Measurements from ENCODE around the gene IFNE. TPM values are rescaled to one million over a fixed set of nuclear protein-coding genes. Genes with fewer than 3 reads are reported as not detected.

IFNE gene
- total and polyA plus RNA-seq, 2 donors (not counting 3 experiments of a cell fraction or from before 2014, with no cell fraction given), result 0.22 to 1.4 TPM

DNA sequence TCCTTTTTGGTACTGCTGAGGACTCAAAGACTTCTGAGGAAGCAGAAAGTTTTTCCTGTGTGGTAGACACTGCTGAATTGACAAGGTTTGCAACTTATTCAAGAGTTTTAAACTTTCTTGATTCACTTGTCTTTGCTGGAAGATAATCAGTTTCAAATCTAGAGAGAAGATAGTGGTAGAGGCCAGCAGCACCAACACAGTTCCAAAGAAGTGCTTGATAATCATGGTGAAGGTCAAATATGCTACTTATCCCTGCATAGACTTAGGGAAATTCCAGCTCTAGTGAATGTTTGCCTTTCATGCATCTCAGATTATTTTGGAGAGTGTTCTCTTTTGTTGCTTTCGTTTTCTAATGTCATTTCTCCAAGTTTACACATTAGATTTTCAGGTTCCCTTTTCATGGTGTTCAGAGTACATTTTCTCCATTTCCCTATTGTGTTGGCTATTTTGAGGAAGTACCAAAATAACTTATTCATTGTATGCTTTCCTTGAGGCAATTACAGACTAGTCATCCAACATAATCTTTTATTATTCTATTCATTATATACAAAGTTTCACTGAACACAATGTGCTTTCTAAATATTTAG, 550 bp downstream of the IFNE start:
- dilution Hi-C loops (cut with MboI; ENCODE audit: extremely low pct_ligation_motif_present, low sequenced_read_pairs) (no loop called here), intact Hi-C loops (cut with micrococcal nuclease) (no loop called here)
- ChIA-PET CTCF (interaction anchor here (1.3 kb wide), 1 partner anchor 16 kb away, joined by 3 read pairs; no protein-coding TSS in a partner anchor), POLR2A (no interaction called here)
- DNase-seq (ENCODE audit: low read depth, low spot score) (peak; percentile 20), FAIRE-seq (no peak)
- no peaks in the 10 kb centered on the region for H3K9me3 ChIP-seq (replicated peaks; ENCODE audit: control insufficient read depth, insufficient read depth, low read length)
- H3K79me2 ChIP-seq (ENCODE audit: control insufficient read depth, insufficient read depth, low read length), result no peaks in the 10 kb centered on the region
- H3K27me3 ChIP-seq (ENCODE audit: control insufficient read depth in 2 of 2, insufficient read depth in 2 of 2, low read length in 2 of 2), result no peaks in the 10 kb centered on the region
- H3K4me2 ChIP-seq (ENCODE audit: insufficient read depth, low read length), result no peak overlapping the region
- H4K20me1 ChIP-seq (replicated peaks; ENCODE audit: control insufficient read depth, extremely low read depth, insufficient read depth, low read length), result no peaks in the 10 kb centered on the region
- H3K4me3 ChIP-seq (replicated peaks in 1 of 3; ENCODE audit: insufficient read depth in 1 of 3, low read depth in 1 of 3, low read length in 3 of 3), result no peak overlapping the region
- TF ChIP-seq POLR2AphosphoS5 (IDR thresholded peaks at IDR 0.05; ENCODE audit: insufficient read depth, low read depth, low read length), result no peak
- TF ChIP-seq, protein P1, sequence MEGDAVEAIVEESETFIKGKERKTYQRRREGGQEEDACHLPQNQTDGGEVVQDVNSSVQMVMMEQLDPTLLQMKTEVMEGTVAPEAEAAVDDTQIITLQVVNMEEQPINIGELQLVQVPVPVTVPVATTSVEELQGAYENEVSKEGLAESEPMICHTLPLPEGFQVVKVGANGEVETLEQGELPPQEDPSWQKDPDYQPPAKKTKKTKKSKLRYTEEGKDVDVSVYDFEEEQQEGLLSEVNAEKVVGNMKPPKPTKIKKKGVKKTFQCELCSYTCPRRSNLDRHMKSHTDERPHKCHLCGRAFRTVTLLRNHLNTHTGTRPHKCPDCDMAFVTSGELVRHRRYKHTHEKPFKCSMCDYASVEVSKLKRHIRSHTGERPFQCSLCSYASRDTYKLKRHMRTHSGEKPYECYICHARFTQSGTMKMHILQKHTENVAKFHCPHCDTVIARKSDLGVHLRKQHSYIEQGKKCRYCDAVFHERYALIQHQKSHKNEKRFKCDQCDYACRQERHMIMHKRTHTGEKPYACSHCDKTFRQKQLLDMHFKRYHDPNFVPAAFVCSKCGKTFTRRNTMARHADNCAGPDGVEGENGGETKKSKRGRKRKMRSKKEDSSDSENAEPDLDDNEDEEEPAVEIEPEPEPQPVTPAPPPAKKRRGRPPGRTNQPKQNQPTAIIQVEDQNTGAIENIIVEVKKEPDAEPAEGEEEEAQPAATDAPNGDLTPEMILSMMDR (IDR thresholded peaks at IDR 0.05; ENCODE audit: extremely low read depth in 1 of 2, insufficient read depth in 1 of 2, low read depth in 1 of 2, low read length in 2 of 2), result no peak
- no peak for TF ChIP-seq POLR2A (IDR thresholded peaks at IDR 0.05; ENCODE audit: low read depth, low read length)
- no peak for TF ChIP-seq GATA2 (IDR thresholded peaks at IDR 0.05; ENCODE audit: insufficient read depth, insufficient read length, low read depth, low read length)
- TF ChIP-seq JUN (IDR thresholded peaks at IDR 0.05; ENCODE audit: borderline replicate concordance, insufficient read depth, insufficient read length, low read depth), result no peak
- TF ChIP-seq, protein P2, sequence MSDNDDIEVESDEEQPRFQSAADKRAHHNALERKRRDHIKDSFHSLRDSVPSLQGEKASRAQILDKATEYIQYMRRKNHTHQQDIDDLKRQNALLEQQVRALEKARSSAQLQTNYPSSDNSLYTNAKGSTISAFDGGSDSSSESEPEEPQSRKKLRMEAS (IDR thresholded peaks at IDR 0.05; ENCODE audit: insufficient read depth, insufficient read length), result no peak
- no peak for TF ChIP-seq FOS (IDR thresholded peaks at IDR 0.05; ENCODE audit: borderline replicate concordance, insufficient read depth, low read length)
- TF ChIP-seq EZH2 (IDR thresholded peaks at IDR 0.05; ENCODE audit: borderline replicate concordance, low read depth, low read length, severe bottlenecking), result no peak
- TF ChIP-seq MYC (IDR thresholded peaks at IDR 0.05; ENCODE audit: low read depth, low read length), result no peak
- H3K27ac ChIP-seq (ENCODE audit: insufficient read depth, low read depth, low read length), result no peak overlapping the region
- H3K9ac ChIP-seq (replicated peaks; ENCODE audit: extremely low read depth, insufficient read depth, low read length), result no peak overlapping the region
- H3K4me1 ChIP-seq (ENCODE audit: control insufficient read depth, extremely low read depth, insufficient read depth, low read length), result peaks cover 2% of the 10 kb centered on the region
- no peak overlapping the region for H2AFZ ChIP-seq (ENCODE audit: low read depth, low read length)
- no TSS peak for BruUV-seq (replicated peaks)
- H3K9me1 ChIP-seq (replicated peaks; ENCODE audit: control insufficient read depth, extremely low read depth, insufficient read depth, low read length), result no peaks in the 10 kb centered on the region
- no peaks in the 10 kb centered on the region for H3K36me3 ChIP-seq (ENCODE audit: control insufficient read depth in 2 of 2, extremely low read depth in 1 of 2, insufficient read depth in 2 of 2, low read length in 2 of 2)

Measured in endothelial cell of umbilical vein (primary cell).